Hepatocyte (in vitro differentiated cells): ENCODE data around the gene MPST. TPM values are rescaled to one million over a fixed set of nuclear protein-coding genes. Genes with fewer than 3 reads are reported as not detected.

Experiments
- DNase-seq: peaks from one replicate; pipeline ENCODE4 v3.0.0-alpha.2; 2016; ENCODE audit warnings: low spot score
- H2AFZ ChIP-seq: fragments of 200-600 bp; sonication (generic); 2 replicates; pipeline ENCODE4 v1.6.0; 2016; ENCODE audit warnings: antibody characterized with exemption, mild to moderate bottlenecking
- H3K27ac ChIP-seq: fragments of 200-600 bp; sonication (generic); 2 replicates; pipeline ENCODE4 v1.5.1; 2016; ENCODE audit warnings: mild to moderate bottlenecking
- H3K27me3 ChIP-seq: fragments of 200-600 bp; sonication (generic); 2 replicates; pipeline ENCODE4 v1.6.1; 2016
- H3K36me3 ChIP-seq: fragments of 200-600 bp; sonication (generic); replicated peaks from 2 replicates; pipeline ENCODE4 v1.5.1; 2016; ENCODE audit warnings: low read depth; ENCODE audit not compliant: insufficient read depth
- H3K4me1 ChIP-seq: fragments of 200-600 bp; sonication (generic); 2 replicates; pipeline ENCODE4 v1.5.1; 2016; ENCODE audit warnings: mild to moderate bottlenecking, moderate library complexity; ENCODE audit not compliant: insufficient read depth
- H3K4me2 ChIP-seq: fragments of 200-600 bp; sonication (generic); 2 replicates; pipeline ENCODE4 v1.6.0; 2016
- H3K4me3 ChIP-seq: fragments of 200-600 bp; sonication (generic); 2 replicates; pipeline ENCODE4 v1.5.1; 2016; ENCODE audit warnings: mild to moderate bottlenecking
- H3K79me2 ChIP-seq: fragments of 200-600 bp; sonication (generic); 2 replicates; pipeline ENCODE4 v1.6.0; 2017; ENCODE audit warnings: mild to moderate bottlenecking
- H3K9me2 ChIP-seq: fragments of 200-600 bp; sonication (generic); replicated peaks from 2 replicates; pipeline ENCODE4 v1.6.0; 2017; ENCODE audit warnings: mild to moderate bottlenecking; ENCODE audit not compliant: insufficient read depth
- H3K9me3 ChIP-seq: fragments of 200-600 bp; sonication (generic); 2 replicates; pipeline ENCODE4 v1.5.1; 2016; ENCODE audit warnings: low read depth, mild to moderate bottlenecking
- H4K20me1 ChIP-seq: fragments of 200-600 bp; sonication (generic); 2 replicates; pipeline ENCODE4 v1.6.0; 2016; ENCODE audit warnings: mild to moderate bottlenecking; ENCODE audit not compliant: insufficient read depth, poor library complexity, severe bottlenecking
- CTCF ChIP-seq: fragments of 200-600 bp; sonication (generic); IDR thresholded peaks from 2 replicates; pipeline ENCODE4 v1.5.1; 2016; ENCODE audit warnings: antibody characterized with exemption, mild to moderate bottlenecking; ENCODE audit not compliant: poor library complexity
- EZH2 ChIP-seq: fragments of 200-600 bp; sonication (generic); IDR thresholded peaks from 2 replicates; pipeline ENCODE4 v1.6.1; 2016; ENCODE audit warnings: antibody characterized with exemption, mild to moderate bottlenecking, borderline replicate concordance
- EZH2phosphoT487 ChIP-seq: fragments of 200-600 bp; sonication (generic); IDR thresholded peaks from one replicate; pipeline ENCODE4 v1.6.1; 2018; ENCODE audit warnings: antibody characterized with exemption, mild to moderate bottlenecking, low read depth, moderate library complexity; ENCODE audit not compliant: unreplicated experiment, severe bottlenecking
- WGBS: methylation state at CpG from one replicate; pipeline ENCODE4 v1.1.6; 2016; ENCODE audit warnings: low lambda C conversion rate; ENCODE audit errors: missing lambda C conversion rate; 5-methylcytosine and 5-hydroxymethylcytosine counted together
- polyA plus RNA-seq: library from polyadenylated mRNA; unstranded; fragments of >200 nt; fragmentation: Nextera tagmentation; extraction: Ambion mirVana; gene quantifications from 2 replicates; pipeline ENCODE4 v1.2.1, GENCODE V29; 2016
- total RNA-seq: library from RNA; depleted of rRNA; stranded (reverse); fragments of >200 nt; gene quantifications from 2 replicates; pipeline ENCODE4 v1.2.3, GENCODE V29; 2014

The MPST gene
- total and polyA plus RNA-seq, 2 experiments from 2014 or later, result 136 to 193 TPM

GRCh38 chr22:37072673-37073072 is 53.1 kb downstream of the MPST start:
- Histone ChIP-seq H3K9me2 (no peaks in the 10 kb centered on the region), H2AFZ (no peak overlapping the region)
- WGBS, result 98% methylated on average over 5 of the region's 8 CpGs

GRCh38 chr22:37074537-37074936 is 55.0 kb downstream of the MPST start:
- no peak for TF ChIP-seq EZH2phosphoT487
- no peak for TF ChIP-seq CTCF
- TF ChIP-seq EZH2, result no peak
- H3K27ac ChIP-seq, result no peak overlapping the region
- no peak for DNase-seq
- no peaks in the 10 kb centered on the region for H3K9me3 ChIP-seq
- no peak overlapping the region for H3K4me3 ChIP-seq
- no peaks in the 10 kb centered on the region for H4K20me1 ChIP-seq
- no peaks in the 10 kb centered on the region for H3K79me2 ChIP-seq
- no peaks in the 10 kb centered on the region for H3K9me2 ChIP-seq
- H3K4me2 ChIP-seq, result no peak overlapping the region
- 84% methylated on average over 16 of the region's 16 CpGs for WGBS
- H3K4me1 ChIP-seq, result no peaks in the 10 kb centered on the region
- H3K36me3 ChIP-seq, result no peaks in the 10 kb centered on the region
- H3K27me3 ChIP-seq, result peaks cover 10% of the 10 kb centered on the region
- H2AFZ ChIP-seq, result no peak overlapping the region

More at GRCh38 chr22:37072673-37073072, 53.1 kb downstream of the MPST start:
- Histone ChIP-seq H3K36me3 (no peaks in the 10 kb centered on the region), H3K27me3 (peaks cover 26% of the 10 kb centered on the region), H4K20me1 (no peaks in the 10 kb centered on the region), H3K4me1 (peaks cover 6% of the 10 kb centered on the region), H3K4me2 (no peak overlapping the region), H3K9me3 (no peaks in the 10 kb centered on the region), H3K4me3 (no peak overlapping the region), H3K27ac (no peak overlapping the region), H3K79me2 (no peaks in the 10 kb centered on the region)
- TF ChIP-seq CTCF (no peak), EZH2phosphoT487 (no peak), EZH2 (no peak)
- no peak for DNase-seq

GRCh38 chr22:37075046-37075445 is 55.5 kb downstream of the MPST start:
- H4K20me1 ChIP-seq, result no peaks in the 10 kb centered on the region
- H2AFZ ChIP-seq, result no peak overlapping the region
- no peaks in the 10 kb centered on the region for H3K36me3 ChIP-seq
- H3K4me2 ChIP-seq, result no peak overlapping the region
- H3K79me2 ChIP-seq, result no peaks in the 10 kb centered on the region
- H3K27me3 ChIP-seq, result peaks cover 5% of the 10 kb centered on the region
- no peaks in the 10 kb centered on the region for H3K9me3 ChIP-seq
- no peak for DNase-seq
- H3K27ac ChIP-seq, result no peak overlapping the region
- H3K4me1 ChIP-seq, result no peaks in the 10 kb centered on the region
- no peak overlapping the region for H3K4me3 ChIP-seq
- 90% methylated on average over 13 of the region's 17 CpGs for WGBS
- H3K9me2 ChIP-seq, result no peaks in the 10 kb centered on the region
- no peak for TF ChIP-seq EZH2
- no peak for TF ChIP-seq CTCF
- TF ChIP-seq EZH2phosphoT487, result no peak

- Histone ChIP-seq H3K27me3 (no peaks in the 10 kb centered on the region), H3K9me2 (no peaks in the 10 kb centered on the region), H3K9me3 (no peaks in the 10 kb centered on the region), H3K79me2 (no peaks in the 10 kb centered on the region), H4K20me1 (no peaks in the 10 kb centered on the region), H3K4me2 (no peak overlapping the region), H3K27ac (no peak overlapping the region), H2AFZ (no peak overlapping the region), H3K36me3 (no peaks in the 10 kb centered on the region), H3K4me1 (no peaks in the 10 kb centered on the region), H3K4me3 (no peak overlapping the region)
- no peak for TF ChIP-seq EZH2
- no peak for TF ChIP-seq CTCF
- no peak for TF ChIP-seq EZH2phosphoT487
- WGBS, result 83% methylated on average over 9 of the region's 9 CpGs
- no peak for DNase-seq
These were observed 56.4 kb downstream of the MPST start for GRCh38 chr22:37075822-37076433.
